NCI-H345 treated with DMSO at 0.1 percent for 48 hours (cell line): ENCODE measurements around the gene AMPD3.

Source experiments
- DNase-seq: peaks from one replicate; lab custom pipeline; 2025; ENCODE audit not compliant: unreplicated experiment; lab: John Stamatoyannopoulos, UW

AMPD3 gene

DNA sequence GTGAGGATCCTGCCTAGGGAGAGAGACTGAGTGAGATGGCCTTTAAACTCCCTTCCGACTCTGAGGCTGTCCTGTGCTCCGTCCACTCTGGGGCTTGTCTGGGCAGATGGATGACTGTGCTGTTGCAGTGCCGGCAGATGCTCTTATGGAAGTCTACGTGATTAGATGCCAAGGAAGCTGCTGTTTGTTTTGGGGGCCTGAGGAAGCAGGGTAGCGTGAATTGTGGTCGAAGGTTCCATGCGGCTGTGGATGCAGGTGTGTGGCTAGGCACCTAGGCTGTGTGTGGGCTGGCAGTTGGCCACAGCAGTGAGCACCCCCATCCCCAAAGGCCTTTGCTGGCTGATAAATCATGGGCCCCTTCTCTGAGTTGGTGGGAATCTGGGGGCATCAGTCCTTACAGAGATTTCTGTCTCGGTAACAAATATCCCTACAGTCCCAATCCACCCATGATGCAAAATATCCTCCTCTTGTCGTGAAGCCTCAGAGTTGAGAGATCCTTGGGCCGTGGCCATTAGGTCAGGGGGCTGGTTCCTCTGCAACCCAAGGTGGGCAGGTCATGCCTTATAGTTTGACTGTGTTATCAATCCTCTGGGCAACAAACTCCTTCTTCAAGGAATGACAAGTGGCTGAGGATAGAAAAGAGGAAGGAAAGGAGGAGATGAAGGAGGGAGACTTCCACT lies 31.2 kb downstream of the AMPD3 start:
- DNase-seq, result no peak

DNA sequence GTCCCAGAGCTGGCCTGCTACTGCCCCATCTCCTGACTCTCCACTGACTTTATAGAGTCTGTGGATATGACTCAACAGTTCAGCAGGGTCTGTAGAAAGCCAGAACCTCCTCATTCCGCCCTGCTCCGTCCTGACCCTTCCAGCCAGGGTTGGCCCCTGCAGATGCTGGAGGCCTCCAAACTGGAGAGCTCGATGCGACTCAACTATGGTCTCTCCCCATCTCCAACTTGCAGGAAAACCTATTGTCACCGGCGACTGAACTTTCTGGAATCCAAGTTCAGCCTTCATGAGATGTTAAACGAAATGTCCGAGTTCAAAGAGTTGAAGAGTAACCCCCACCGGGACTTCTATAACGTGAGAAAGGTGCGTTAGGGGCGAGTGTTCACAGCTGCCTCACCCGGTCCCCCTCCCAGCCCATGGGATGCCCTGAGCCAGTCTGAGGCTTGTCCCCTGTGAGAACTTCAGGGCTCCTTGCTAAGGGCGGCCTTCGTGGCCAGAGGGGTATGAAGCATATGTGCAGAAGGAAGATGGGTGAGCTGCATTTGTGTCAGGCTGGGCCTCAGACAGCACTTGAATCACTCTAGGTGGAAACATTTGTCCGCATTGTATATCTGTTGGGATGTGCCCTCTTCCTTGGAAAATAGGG lies 32.1 kb downstream of the AMPD3 start:
- DNase-seq, result no peak

DNA sequence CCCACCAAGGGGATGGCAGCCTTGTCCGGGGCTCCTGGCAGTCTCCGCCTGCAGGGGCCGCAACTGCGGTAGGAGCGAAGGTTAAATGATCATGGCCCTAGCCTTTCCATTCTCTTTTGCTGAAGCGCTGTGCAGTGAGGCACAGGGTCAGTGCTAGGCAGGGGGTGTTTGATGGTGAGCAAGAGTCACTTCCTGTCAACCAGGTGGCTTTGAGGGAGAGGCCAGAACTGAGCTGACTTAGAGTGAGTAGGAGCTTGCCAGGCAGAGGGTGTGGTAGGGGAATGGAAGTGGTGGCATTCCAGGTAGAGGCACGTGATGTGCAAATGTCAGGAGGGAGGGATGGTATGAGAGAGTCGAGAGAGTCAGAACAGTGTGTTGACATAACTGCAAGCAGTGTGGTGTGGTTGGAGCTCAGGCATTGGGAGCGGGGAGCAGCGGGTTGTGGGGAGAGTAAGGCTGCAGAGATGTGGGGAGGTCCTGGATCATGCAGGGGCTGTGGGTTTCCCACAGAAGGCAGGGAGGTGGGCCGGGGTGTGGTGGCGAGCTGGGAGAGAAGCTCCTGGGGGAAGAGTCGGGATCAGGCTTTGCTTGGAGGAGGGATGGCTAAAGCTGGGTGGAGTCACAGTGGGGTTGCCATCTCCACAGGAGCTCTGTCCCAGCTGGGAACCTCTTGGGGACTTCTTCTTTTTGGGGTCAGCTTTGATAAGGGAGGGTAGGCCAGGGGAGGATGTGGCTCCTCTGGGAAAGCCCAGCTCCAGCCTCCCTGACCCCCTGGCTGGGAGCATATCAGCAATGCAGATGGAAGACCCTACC lies 33.3 kb downstream of the AMPD3 start:
- DNase-seq, result no peak

DNA sequence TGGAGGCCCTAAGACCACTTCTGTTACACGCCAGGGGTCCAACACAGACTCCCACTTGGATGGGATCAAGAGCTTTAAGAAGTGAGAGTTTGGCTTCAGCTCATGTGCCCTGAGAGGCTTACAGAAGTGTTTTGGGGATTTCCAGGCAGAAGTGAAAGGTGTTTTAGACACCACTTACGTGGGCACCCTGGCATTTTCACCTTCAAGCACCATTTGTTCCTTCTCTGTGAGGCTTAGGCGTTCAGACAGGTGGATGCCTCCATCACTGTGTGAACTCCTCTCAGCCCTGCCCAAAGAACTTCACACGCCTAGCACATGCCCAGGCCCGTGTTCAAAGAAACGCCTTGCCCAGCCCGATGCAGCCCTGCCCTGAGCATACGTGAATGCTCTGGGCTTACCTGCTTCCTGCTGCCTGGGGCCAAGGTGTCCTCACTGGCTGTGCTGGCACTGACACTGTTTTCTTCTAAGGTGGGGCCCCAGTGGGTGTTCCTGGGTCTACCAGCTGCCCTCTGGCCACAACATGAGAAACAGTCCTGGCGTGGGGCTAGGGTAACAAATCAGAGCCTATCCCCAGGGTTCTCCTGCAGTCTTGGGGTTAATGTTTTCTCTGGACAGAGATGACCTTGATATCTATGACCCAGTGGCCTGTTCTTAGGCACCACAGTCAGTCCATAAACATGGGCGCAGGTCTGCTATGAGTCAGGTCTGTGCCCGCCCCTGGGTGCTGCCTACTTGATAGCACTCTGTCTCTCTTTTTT lies 34.0 kb downstream of the AMPD3 start:
- no peak for DNase-seq

DNA sequence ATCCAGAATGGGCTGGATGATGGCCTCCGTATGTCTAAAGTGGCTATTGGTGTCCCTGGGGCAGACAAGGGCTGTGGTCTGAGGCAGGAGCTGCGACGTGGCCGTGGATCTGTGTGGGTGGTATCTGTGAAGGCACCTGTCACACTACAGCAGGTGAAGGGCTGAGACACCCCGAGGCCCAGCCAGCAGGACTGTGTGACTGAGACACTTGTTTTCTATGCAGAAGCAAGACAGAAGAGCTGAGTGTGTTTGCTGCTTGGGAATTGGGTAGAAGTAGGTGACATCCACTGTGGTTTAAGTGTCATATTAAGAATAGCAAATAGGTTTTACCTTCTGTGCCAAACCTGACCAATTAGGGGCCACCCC lies 35.0 kb downstream of the AMPD3 start:
- no peak for DNase-seq

DNA sequence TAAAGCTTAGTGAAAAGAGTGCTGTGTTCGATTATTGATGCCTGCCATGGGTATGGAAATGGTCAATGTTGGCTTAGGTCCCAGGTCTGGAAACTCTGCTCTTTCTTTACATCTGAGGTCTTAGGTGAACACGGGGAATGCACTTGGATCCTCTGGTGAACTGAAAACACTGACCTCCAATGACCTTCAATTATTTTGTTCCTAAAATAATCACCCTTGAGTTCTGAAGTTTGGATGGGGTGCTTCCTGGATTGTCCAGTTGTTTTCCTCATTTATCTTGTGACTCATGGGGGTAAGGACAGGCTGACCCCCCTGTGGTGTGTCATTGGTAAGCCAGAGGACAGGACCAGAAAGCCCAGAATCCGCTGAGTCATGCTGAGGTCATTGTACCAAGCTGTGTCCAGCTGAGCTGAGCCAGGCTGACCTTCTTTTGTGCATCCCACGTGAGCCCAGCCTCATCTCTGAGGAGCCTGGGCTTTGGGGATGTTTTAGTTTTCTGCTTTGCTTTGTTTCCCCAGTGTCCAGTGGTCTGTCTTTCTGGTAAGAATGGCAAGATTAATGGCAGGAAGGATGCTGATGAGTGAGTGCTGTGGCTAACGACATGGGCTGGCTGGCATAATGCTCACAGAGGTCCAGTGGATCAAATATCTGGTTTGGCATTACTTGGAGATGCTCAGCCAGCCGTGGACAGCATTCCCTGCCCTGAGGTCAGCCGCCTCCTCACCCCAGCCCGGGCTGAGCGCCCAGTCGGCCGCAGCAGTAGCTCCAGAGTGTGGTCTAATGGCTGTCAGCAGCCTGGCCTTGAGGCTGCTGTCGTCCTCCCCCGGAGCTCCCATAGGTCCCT lies 35.6 kb downstream of the AMPD3 start:
- no peak for DNase-seq

DNA sequence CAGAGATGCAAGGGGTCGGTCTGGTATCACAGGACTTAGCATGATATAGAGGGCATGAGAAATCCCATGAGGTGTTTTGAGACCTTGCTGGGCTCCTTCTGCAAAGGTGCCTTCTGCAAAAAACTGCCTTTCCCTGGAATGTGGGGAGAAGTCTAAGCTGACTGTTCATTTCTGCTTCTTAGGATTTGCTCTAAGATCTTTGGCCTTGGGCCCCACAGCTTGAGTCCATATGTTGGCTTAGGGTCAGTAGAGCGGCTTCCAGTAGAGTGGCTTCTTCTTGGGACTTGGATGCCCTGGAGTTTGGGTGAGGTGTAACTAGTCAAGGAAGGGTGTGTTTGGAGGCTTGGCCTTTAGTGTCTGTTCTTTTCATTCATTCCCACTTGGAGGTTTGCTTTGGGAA lies 37.0 kb downstream of the AMPD3 start:
- no peak for DNase-seq

DNA sequence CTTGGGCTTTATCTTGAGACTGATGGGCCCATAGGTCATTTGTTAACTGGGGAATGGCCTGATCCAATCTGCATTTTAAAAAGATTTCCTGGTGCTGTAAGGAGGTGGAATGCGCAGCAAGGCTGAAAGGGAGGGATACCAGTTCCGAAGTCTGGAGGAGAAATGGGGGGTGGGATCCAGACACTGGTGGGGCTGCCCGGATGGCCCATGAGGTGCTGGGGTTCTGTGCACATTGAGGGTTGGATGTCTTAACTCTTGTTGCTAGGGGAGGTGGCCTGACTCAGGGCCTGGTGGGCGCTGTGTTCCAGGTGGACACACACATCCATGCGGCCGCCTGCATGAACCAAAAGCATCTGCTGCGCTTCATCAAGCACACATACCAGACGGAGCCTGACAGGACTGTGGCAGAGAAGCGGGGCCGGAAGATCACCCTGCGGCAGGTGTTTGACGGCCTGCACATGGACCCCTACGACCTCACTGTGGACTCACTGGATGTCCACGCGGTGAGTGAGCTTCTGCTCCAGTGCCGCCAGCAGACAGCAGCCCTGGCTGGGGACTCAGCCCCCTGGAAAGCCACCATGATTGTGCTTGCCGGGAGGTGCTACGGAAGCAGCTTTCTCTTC lies 38.1 kb downstream of the AMPD3 start:
- DNase-seq, result no peak

DNA sequence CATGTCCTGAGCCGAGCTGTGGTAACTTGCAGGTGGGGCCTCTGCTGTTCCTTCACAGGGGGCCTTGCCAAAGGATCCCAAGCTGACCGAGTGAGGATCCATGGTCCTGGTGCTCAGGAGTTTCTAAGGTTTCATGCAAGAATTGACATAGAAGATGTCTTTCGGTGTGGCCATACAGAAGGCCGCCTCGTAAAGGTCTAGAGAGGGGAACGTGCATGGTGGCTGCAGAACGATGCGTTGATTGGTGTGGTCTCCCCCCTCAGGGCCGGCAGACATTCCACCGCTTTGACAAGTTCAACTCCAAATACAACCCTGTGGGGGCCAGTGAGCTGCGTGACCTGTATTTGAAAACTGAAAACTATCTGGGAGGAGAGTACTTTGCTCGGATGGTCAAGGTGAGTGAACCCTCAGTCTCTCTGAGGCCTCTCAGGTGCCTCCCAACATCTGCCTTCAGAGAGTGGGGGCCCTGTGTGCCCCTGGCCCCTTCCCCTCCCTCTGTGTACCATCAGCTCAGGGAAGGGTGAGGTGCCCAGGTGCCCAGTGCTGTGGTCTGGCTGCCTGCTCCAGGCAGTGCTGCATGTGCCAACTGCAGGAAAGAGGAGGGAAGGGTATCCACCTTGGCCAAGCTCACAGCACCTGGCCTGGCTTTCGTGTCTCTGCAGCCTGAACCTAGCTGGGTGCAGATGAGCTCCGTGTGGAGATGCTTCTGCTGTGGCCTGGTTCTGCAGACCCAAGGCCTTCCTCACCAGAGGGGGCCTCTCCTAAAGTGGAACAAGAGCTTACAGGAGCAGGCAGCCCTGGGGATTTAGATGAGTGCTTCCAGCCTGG lies 39.8 kb downstream of the AMPD3 start:
- DNase-seq, result no peak

DNA sequence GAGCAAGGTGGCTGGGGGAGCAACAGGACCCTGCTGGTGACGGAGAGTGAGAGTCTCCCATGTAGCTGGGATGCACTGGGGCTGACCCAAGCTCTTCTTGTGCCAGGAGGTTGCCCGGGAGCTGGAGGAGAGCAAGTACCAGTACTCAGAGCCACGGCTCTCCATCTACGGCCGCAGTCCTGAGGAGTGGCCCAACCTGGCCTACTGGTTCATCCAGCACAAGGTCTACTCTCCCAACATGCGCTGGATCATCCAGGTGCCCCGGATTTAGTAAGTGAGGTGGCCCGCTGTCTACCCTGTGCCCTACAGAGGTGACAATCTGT lies 40.4 kb downstream of the AMPD3 start:
- no peak for DNase-seq

DNA sequence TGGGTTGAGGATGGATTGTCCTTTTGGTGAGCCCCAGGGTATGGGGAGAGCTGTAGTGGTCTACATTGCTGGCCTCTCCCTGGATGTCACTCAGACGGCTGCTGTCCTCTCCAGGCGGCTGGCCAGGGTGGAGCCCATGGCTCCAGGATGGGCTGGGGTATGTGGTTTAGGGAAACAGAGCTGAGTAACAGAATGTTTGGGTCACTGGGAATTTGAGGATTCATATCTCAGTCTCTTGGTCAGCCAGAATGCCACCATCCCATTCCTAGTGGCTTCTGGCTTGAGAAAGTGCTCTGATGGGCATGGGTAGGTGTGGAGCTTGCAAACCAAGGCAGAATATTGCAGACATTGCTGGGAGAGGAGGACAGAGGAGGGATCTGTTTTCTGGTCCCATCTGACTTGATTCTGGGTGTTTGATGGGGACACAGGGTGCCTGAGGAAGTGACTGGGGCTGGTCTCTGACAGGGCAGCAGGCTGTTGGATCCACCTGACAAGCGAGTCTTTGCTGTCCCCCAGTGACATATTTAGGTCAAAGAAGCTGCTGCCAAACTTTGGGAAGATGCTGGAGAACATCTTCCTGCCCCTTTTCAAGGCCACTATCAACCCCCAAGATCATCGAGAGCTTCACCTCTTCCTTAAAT lies 41.4 kb downstream of the AMPD3 start:
- no peak for DNase-seq

DNA sequence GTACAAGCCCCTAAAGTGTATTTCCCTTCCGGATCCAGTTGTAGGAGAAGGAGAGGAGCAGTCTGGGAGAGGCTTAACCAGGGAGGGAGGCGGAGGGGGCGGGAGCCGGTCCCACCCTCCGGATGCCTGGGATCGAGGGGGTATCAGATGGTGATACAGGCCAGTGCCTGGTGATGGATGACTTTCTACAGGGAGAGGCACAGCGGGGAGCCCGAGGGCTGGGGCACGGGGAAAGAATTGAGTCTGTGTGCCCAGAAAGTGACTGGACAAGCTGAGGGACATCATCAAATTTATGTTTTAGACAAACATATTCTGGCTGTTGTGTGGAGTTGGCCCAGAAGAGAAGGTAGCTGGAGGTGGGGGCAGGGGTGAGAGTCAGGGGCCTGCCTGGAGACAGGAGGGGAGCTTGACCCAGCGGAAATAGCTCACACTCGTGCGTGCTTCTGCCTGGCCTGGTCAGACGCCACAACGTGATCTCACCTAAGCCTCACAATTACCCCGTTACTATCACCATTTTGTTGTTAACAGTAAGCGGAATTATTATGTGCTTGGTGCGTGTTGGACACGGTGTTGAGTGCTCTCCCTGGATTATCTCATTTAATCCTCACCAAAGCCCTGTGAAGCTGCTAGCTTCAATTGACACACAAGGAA lies 42.4 kb downstream of the AMPD3 start:
- no peak for DNase-seq

DNA sequence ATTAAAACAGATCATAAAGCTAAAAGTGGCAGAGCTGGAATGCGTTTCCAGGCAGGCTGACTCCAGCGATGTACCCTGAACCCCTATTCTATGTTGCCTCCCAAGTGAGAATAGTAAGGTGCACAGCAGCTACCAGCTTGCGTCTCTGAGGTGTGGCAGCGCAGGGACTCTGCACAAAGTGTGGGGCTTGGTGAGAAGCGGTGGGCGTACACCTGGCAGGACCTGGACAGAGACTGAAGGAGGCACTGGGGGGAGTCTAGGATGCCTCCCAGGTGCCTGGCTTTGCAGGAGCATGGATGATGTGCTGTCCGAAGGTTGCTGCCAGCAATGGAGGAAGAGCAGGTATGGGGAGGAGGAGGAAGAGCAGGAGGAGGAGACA lies 42.9 kb downstream of the AMPD3 start:
- DNase-seq, result no peak

DNA sequence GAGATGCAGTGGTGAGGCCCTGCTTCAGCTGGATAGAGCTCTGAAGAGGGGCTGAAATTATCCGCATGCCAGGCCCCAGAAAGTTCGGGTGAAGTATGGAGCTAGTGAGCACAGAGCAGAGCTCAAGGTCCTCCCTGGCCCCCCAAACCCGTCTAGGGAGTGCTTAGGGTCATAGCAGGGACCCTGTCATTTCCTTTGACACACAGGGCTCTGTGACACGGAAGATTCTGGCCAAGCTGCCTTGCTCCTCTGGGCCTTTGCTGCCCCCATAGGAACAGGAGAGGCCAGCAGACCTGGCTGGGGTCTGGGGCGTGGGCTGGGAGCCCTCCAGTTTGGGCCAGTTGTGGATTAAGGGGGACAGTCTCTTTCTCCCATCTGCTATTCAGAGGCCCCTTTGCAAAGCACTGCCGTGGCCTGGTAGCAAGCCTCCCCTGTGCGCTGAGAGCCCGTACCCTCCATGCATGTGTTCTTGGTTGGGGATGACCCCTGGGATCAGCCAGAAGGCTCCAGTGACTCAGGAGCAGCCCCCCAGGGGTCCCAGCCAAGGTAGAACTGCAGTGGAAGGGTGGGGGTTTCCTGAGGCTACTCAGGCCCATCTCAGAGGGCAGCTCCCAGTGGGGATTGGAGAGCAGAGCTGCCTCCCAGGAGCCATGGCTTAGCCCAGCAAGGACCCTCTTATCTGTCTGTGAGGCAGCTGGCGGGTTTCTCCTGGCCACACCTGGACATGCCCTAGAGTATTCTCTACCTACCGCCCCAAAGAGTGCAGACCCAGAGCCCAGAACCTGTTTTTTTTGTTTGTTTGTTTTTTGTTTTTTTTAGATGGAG lies 43.6 kb downstream of the AMPD3 start:
- no peak for DNase-seq

DNA sequence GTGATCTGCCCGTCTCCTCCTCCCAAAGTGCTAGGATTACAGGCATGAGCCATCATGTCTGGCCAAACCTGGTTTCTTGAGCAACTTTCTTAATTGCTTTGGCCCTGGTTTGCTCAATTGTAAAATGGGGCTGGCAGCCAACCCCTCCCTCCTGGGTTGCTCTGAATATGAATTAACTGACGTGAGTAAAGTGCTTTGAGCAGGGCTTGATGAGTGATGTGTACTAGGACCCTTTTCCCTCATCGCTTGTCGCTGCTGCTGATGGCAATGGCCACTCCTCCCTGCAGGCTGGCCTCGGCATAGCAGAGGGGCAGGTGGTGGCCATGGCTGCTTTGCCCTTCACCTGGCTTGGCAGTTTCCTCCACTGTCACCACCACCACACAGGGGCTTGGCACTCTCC lies 44.4 kb downstream of the AMPD3 start:
- no peak for DNase-seq

DNA sequence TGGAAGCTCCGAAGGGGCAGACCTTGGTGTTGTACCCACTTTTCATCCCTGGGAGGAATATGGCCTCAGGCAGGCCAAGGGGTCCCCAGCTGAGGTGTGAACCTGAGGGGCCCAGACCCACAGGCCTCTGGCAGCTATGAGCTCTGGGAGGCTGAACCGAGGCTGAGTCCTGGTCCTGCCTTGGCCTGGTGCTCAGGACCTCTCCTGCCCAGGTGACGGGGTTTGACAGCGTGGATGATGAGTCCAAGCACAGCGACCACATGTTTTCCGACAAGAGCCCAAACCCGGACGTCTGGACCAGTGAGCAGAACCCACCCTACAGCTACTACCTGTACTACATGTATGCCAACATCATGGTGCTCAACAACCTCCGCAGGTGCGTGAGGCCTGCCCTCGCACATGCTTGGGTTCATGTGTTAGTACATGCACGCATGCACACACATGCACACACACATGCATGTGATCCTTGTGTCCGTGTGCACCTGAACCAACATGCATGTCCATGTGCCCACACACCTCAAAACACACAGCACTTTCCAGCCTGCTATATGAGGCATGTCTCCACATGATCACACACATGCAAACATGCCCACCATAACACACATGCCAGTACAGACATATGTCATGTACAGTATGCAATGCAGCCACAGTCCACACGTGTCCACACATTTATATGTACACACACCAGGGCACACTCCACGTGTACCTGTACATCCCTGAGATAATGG lies 45.0 kb downstream of the AMPD3 start:
- no peak for DNase-seq
